Stimulated activated CD4-positive, alpha-beta T cell treated with anti-CD3 and anti-CD28 coated beads, Interleukin-15, amount 100 ng/mL, for 24 hours (primary cell): ENCODE measurements around the gene DGKZ.

Experiments
- DNase-seq: peaks from one replicate; pipeline ENCODE4 v3.0.0-alpha.2; 2020

The DGKZ gene

DNA sequence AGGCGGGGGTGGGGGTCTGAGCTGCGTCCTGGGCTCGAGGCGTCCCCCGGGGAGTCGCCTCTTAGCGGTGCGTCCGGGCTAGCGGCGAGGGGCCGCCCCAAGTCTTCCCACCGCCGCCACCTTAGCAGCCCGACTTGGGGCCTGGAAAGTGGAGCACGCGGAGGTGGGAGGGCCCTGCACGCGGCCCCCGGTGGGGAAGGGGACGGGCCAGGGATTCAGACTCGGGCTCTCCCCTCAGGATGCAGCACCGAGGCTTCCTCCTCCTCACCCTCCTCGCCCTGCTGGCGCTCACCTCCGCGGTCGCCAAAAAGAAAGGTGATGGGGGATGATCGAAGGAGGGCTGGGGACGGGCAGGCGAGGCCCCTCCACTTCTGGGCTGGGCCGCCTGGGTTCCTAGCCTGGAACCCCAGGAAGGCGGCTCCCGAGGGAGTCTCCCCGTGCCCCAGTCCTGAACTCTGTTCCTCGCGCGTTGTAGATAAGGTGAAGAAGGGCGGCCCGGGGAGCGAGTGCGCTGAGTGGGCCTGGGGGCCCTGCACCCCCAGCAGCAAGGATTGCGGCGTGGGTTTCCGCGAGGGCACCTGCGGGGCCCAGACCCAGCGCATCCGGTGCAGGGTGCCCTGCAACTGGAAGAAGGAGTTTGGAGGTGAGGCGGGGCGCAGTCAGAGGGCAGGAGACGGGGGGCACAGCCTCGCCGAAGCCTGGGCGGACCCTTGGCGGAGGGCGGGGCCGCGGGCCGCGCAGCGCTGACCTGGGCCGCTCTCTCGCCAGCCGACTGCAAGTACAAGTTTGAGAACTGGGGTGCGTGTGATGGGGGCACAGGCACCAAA lies 34.8 kb downstream of the DGKZ start:
- DNase-seq, result peak; percentile 52

DNA sequence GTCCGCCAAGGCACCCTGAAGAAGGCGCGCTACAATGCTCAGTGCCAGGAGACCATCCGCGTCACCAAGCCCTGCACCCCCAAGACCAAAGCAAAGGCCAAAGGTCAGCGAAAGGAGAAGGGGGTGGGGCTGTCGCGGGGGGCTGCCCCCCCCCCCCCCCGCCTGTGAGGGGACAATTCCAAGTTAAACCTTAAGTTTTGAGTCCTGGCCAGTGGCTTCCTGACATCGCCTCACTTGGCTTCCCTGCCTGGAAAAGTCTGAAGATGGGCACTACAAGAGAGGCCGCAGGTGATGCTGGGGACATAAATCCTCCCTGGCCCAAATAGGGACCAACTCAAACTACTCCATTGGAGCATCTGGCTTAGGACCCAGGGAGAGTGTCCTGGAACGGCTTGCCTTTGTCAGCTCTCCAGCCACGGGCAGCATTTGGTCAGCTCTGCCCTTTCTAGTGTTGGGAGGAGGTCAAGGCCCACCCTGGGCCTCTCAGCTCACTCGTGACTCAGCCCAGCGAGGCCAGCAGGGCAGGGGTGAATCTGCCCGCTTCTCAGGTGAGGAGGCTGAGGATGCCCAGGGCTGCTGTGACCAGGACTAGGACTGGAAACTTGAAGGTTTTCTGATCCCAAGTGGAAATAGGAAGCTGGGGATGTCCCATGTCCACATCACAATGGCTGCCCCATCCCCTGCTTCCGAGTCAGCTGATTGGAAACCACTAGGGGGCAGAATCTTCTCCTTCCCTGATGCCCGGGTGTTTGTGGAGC lies 35.6 kb downstream of the DGKZ start:
- no peak for DNase-seq

DNA sequence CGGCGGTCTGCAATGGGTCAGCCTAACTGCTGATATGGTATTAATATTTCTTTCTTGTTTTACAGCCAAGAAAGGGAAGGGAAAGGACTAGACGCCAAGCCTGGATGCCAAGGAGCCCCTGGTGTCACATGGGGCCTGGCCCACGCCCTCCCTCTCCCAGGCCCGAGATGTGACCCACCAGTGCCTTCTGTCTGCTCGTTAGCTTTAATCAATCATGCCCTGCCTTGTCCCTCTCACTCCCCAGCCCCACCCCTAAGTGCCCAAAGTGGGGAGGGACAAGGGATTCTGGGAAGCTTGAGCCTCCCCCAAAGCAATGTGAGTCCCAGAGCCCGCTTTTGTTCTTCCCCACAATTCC lies 36.1 kb downstream of the DGKZ start:
- no peak for DNase-seq

DNA sequence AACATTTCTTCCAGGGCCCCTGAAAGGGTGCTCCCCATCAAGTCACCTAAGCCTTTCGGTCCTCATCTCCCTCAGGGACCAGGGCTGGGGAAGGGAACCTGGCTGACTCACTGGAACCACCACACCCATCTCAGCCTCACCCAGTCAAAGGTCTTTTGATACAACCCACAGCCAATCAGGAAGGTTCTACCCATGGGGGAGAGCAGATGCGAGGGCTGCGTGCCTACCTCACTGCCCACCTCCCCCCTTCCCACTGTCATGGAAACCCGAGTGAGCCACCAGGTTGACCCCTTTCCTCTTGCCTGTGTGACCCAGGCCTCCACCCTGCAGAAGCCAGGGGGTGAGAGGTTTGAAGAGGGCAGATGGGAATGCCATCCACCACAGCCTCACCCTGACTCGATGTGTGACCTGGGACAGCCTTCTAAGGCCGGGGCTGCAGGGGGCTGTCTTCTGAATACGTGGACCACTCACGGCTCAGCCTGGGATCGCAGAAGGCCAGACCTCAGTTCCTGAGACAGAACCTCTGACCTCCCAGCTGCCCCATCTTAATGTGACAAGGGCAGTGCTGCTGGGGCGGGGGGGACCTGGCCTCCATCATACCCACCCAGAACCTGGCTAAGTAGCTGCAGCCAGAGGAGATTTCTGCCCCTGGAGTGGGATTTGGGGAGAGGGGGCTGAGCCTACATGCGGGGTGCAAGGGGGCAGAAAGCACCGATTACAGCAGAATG lies 36.9 kb downstream of the DGKZ start:
- no peak for DNase-seq

DNA sequence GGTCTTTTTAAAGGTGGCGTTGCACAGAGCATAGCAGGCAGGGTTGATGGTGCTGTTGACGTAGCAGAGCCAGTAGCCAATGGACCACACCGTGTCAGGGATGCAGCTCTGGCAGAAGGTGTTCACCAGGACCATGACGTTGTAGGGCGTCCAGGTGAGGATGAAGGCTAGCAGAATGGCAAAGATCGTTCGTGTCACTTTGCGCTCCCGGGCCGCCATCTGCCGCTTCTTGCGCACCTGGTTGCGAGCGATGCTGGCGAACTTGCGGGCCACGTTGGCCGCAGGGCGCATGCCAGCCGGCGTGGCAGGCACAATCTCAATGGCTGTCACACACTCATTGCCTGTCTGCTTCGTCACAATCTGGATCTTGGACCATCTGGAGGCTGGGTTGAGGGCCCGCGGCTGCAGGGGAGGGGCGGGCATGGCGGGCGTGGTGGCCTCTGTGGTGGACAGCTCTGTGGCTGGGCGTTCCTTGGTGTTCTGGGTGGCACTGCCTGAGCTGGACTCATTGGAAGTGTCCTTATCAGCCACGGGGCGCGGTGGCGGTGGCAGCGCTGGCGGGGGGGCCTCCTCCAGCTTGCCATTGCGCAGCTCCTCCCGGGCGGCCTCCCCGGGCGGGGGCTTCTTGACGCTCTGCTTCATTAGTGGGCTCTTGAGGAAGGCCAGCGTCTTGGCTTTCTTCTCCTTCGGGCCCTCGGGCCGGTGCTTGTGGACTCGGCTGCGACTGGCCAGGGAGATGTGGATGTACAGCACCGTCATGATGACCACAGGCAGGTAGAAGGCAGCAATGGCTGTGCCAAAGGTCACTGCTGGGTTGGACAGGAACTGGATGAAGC lies 38.1 kb downstream of the DGKZ start:
- no peak for DNase-seq

DNA sequence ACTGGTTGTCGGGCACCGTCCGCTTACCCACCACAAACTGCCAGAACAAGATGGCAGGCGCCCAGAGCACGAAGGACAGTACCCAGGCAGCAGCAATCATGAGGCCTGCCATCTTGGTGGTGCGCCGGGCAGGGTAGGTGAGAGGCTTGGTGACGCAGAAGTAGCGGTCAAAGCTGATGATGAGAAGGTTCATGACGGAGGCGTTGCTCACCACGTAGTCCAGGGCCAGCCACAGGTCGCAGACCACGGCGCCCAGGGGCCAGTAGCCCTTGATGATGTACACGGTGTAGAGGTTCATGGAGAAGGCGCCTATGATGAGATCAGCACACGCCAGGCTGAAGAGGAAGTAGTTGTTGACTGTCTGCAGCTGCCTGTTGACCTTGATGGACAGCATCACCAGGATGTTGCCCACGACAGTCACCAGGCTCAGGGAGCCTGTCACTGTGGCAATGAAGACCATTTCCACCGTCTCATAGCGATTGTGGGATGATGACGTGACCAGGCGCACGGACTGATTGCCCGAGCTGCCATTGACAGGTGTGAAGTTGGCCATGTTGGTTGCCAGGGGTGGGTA lies 38.8 kb downstream of the DGKZ start:
- no peak for DNase-seq

DNA sequence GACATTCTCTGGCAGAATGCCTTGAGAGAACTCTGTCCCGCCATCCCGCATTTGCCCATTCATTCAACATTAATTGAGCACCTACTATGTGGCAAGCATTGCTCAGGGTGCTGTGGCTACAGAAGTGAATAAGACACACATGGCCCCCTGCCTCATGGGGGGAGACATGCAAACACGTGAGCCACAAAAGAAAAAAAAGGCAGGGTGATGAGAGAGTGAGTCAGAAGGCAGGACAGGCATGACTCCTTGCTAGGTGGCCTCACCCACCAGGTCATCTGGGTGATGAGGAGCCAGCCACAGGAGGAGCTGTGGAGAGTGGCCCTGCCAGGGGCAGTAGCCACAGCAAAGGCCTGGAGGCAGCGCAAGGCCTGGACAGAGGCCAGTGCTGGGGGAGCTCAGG lies 39.4 kb downstream of the DGKZ start:
- no peak for DNase-seq

DNA sequence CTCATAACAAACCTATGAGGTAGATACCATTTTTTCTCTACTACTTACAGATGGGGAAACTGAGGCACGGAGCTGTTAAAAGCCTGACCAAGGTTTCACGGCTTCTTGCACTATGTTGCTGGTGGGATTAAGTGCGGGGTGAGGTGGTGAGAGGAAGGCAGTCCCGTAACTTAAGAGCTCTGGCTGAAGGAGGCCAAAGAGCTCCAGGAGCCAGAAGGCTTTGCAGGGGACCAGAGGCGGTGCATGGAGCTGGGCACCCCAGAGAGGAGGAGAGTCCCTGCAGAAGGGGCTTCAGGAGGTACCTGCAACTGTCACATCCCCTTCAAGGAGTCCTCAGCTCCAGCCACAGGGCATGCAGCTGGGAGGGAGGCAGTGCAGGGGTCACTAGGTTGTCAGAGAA lies 40.2 kb downstream of the DGKZ start:
- no peak for DNase-seq

DNA sequence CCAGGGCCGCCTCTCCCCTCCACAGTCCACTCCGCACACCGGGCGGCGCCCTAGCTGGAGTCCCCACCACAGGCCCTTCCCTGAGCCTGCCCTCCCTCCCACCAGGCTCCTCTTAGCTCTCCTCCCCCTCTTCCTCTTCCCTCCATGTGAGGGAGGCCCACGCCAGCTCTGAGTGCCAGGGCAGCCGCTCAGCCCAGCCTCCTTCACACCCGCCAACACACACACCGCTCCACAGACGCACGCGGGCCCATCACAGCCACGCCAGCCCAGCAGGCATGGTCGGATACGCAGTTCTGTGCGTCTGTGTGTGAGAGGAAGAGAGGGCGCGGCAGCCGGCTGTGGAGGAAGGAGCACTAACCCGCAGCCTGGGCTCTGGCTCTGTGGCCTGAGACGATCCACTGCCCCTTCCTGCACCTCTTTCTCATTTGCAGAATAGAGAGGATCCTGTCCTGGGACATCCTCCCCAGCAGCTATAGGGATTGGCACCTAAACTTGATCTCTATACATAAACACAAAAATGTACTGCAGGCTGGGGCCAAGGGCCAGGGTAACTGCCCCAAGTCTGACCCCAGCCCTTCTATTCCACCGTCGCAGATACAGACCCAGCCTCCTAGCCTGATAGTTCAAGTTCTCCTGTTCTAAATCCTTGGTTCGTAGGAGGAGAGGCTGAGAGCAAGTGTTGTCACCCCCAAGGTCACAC lies 40.8 kb downstream of the DGKZ start:
- no peak for DNase-seq

DNA sequence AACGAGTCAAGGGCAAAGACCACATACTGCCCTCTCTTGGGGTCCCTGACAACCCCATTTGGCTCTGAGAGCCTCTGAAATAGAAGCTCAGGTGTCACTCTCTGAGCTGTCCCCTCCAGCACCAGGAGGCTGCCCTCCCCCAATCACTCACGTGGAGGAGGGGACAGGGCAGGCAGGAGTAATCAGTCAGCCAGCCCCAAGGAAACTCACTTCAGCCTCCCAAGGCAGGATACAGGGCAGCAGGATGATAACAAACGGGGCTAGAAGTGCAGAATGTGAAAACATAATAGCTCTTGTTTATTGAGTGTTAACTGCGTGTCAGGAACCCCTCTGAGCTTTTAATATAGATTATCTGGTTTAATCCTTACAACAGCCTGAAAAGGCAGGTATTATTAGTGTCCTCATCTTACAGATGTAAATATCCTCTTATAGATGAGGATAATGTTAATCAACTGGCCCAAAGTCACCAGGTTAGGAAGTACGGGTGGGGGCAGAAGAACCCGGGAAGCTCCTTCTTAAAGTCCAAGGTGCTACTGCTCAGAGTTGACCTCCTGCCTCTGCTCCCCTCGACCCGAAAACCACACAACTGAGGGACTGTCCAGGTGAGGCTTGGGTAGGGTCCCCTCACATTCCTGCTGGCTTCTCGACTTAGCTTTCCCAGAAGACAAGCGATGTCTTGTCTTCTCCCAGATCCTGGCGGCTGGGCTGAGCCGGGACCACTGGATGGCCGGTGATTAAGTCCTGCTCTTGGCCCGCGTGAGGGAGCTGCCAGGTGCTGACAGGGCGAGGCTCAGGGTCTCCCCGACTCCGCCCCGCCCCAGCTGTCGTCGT lies 41.6 kb downstream of the DGKZ start:
- no peak for DNase-seq

DNA sequence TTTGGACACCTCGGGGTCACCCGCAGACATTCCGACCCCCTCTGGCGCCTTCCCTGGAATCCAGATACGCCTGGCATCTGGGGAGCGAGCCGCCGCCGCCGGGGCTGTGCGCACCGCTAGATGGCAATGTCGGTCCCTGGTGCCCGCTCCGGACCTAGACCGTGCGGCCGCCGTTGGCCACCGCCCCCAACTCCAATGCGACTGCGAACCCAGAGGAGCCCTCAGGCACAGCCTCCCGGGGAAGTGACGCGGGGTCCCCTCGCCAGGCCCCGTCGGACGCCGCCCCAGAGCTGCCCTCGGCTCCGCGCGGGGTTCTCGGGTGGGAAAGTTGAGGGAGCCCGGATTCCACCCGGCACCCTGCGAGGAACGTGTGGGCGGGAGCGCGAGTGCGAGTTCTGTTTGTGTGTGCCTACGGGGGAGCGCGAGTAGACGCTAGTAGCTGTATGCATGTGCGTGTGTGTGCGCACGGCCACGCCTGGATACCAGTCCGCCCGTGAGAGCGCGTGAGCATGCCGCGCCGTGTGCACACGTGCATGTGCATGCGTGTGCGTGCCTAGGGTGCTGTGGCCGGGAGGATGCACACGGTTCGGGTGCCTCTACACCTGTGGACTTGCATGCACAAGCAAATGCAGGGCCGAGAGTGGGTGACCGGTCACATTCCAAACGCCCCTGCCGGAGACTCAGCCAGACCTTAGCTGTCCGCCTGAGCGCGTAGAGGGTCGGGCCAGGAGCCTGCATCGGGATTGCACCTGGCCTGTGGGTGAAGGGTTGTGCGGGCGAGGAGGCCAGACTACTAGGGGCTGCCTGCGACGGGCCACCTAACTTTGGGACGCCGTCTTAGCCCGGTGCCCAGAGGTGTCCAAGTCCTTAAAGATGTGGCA lies 42.4 kb downstream of the DGKZ start:
- peak; percentile 81 for DNase-seq

DNA sequence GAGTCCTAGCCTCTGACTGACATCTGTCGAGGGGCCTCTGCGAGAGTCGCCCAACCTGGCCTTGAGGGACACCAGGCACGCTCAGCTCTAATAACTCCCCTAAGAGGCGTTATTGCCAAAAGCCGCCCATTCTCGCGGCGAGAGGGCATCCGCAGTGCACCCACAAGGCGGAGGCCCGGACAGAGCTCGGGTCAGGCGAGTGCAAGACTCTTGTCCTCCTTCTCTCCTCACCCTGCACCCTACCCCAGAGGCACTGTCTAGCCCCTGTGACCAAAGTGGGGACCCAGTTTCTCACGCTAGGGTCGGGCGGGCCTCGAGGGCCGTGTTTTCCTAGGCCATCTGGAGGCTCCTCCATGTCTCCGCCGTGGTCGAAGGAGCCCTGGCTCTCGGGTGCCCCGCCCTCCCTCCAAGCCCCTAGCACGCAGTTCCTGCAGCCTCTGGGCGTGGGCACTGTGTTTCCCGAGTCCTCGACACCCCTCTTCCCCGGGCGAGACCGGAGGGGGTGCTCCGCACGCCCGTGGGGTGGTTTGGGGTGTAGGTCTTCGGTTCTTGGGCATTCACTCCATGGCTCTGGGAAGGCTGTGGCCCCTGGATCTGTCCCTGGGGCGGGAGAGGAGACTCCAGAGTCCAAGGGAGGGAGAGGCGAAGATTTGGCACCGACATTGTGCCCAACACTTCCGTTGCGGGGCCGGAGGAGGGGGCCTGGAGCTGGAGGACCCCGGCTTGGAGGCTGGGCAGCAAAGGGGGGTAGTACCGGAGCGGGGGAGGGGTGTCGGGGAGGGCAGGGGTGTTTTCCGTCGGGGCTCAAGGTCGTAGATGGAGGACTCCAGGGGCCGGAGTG lies 43.3 kb downstream of the DGKZ start:
- no peak for DNase-seq

DNA sequence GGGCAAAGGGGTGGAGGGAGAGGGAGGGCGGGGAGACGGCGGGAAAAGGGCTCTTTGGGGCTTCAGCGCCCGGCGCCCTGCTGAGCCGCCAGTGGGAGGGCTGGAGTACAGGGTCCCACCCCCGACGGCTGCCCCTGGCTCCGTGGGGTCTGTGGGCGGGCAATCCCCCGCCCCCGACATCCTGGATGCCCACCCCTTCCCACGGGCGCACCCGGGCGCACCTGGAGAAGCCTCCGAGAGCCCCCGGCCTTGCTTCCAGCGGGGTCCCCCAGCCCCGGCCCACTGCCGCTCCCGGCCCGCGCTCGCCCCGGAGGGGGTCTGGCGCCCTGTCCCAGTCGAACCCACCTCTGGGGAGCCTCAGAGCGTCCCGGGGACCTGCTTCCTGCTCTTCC lies 43.9 kb downstream of the DGKZ start:
- no peak for DNase-seq

DNA sequence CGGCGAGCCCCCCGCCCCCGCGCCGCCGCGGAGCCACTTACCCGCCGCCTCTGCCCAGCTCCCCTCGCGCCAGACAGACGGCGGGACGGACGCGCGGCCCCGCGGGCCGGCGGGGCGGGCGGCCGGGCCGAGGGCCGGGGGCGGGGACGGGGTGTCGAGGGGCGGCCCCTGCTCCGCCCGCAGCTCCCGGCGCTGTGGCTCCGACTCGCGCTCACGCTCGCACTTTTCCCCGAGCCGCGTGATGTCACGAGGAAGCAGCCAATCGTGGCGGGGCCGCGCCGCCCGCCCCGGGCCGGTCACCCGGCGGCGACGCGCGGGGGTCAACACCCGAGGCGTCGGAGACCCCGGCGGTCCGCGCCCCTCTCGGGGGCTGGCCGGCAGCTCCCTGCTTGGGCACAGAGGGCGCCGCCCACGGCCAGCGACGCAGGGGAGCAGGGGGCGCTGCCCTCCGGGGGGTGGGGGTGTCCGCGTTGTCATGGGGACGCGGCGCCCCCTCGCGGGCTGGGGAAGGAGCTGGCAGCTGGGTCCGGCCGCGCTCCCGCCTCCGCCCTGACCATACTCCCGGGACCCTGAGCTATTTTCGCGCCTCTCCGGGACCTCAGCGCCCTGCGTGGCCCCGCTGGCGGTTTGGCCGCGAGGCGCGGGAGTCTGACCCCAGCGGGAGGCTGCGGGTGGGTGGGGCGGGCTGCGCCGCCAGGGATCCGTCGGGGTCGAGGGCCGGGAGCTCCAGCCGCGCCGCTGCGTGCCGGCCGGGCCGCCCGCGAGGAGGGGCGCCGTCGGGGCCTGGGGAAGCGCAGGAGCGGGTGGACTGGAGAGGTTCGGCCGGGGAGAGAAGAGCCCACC lies 44.5 kb downstream of the DGKZ start, which contains the start of gene CHRM4:
CHRM4 (minus strand) TSS at position 199 of the 843 bp plus-strand sequence. CDS start 5,219 bp downstream, outside the sequence.
- peak; percentile 58 for DNase-seq

DNA sequence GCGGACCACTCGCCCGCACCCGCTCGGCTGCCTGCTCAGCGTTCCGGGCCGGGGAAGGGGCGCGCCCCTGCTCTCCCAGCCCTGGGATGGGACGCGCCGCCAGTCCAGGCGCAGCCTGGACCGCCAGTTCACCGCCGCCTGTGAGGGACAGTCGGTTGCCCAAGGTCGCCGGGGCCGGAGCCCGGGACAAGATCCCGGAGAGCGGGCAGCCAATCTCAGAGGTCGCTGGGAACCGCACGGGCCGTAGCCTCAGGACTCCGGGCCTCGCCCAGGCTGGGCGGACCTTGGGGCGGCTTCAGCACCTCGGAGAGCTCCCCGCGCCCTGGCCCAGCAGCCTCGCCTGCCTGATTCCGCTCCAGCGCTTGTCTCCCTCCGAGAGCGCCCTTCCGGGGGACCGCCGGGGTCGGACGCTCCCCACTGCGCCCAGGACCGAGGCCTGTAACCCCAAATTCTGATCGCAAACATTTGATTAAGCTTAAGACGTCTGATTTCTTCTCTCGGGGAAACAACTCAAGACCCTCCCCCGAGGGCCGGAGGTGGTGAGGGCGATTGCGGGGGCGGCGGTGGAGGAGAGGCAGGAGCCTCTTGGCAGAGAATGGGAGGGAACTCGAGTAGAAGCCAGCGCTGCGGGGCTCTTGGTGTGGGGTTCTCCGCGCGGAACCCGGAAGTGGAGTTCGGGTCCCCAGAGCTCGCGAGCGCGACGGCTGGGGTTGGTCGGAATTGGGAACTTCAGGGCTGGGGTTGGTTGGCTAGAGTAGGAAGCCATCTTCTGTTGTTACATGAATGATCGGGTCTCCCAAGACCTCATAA lies 45.4 kb downstream of the DGKZ start:
- peak; percentile 83 for DNase-seq

DNA sequence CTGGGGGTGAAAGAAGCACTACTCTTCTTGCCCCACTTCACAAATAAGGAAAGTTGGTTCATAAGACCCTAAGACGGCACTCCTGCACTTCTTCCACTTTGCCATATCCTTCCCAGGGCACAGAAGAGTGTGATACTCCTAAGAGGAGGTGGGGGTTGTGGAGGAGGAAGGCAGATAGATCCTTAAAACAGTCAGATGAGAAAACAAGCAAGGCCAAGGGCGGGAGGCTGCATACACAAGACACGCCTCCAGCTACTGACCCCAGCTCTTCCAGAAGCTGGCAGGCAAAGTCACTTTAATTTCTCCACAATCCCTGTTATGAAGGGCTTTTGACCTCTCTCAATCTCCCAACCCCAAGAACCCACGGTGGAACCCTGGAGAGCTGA lies 46.0 kb downstream of the DGKZ start:
- DNase-seq, result no peak

DNA sequence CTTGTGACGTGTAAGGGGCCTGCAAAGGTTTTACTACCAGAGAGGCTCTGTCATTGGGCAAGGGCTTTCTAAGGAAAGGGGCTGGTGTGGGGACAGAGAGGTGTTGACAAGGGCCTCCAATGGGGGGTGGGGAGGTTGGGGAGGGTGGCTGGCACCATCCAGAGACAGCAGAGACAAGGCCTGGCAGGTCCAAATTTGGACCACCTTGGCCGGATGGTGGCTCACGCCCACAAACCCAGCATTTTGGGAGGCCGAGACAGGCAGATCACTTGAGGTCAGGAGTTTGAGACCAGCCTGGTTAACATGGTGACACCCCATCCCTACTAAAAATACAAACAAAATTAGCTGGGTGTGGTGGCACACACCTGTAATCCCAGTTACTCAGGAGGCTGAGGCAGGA lies 46.5 kb downstream of the DGKZ start:
- no peak for DNase-seq
